Measurements from ENCODE around the gene ABI2. TPM values are rescaled to one million over a fixed set of nuclear protein-coding genes. Genes with fewer than 3 reads are reported as not detected.

ABI2 gene
- total RNA-seq, 1 experiment from 2014 or later, result 75.6 TPM

- TF ChIP-seq FOSL1 (IDR thresholded peaks at IDR 0.05; ENCODE audit: low read depth), result no peak
- no peak for TF ChIP-seq YY1 (IDR thresholded peaks at IDR 0.05; ENCODE audit: extremely low read depth, insufficient replicate concordance, low read depth, low read length)
- TF ChIP-seq REST (IDR thresholded peaks at IDR 0.05; ENCODE audit: low read depth), result no peak
- no peak for TF ChIP-seq RAD21 (IDR thresholded peaks at IDR 0.05; ENCODE audit: low read depth)
Measured at GRCh38 chr2:203344667-203345066, 16.5 kb downstream of the ABI2 start (continued).

- BruUV-seq (replicated peaks), result no TSS peak
- H3K4me2 ChIP-seq (ENCODE audit: low read length), result no peak overlapping the region
- no peaks in the 10 kb centered on the region for H4K20me1 ChIP-seq (ENCODE audit: insufficient read depth)
- no peaks in the 10 kb centered on the region for H3K4me1 ChIP-seq (ENCODE audit: control insufficient read depth in 1 of 2, insufficient read depth in 2 of 2, low read length in 2 of 2)
- DNase-seq (ENCODE audit: low read depth, low spot score), result no peak
- CTCF ChIA-PET, result no interaction called here
- no peak for ATAC-seq
- no peak overlapping the region for H2AFZ ChIP-seq (ENCODE audit: low read depth, low read length, poor library complexity, severe bottlenecking)
- H3K9me2 ChIP-seq (ENCODE audit: insufficient read depth), result no peaks in the 10 kb centered on the region
- H3K79me2 ChIP-seq (ENCODE audit: insufficient read depth, low read length), result peaks cover 71% of the 10 kb centered on the region
- POLR2A ChIA-PET, result no interaction called here
- H3K9me3 ChIP-seq (ENCODE audit: control insufficient read depth in 1 of 2, insufficient read depth in 1 of 2, low read depth in 1 of 2, low read length in 2 of 2), result no peaks in the 10 kb centered on the region
- no peak overlapping the region for H3K4me3 ChIP-seq (replicated peaks in 1 of 2; ENCODE audit: low read depth in 1 of 2, low read length in 2 of 2)
- no peak overlapping the region for H3K9ac ChIP-seq (ENCODE audit: low read length)
- RAD21 ChIA-PET (ENCODE audit: low non-redundant PET in 1 of 2, low total read pairs in 2 of 2, uncharacterized antibody in 2 of 2, unreplicated experiment in 2 of 2), result no interaction called here
- no peaks in the 10 kb centered on the region for H3K27me3 ChIP-seq (ENCODE audit: insufficient read depth, low read length)
- TF ChIP-seq SIN3A (IDR thresholded peaks at IDR 0.05; ENCODE audit: low read depth) (no peak), SP1 (IDR thresholded peaks at IDR 0.05; ENCODE audit: low read depth) (no peak), POLR2AphosphoS5 (IDR thresholded peaks at IDR 0.05; ENCODE audit: low read depth, low read length) (no peak), RAD21 (IDR thresholded peaks at IDR 0.05; ENCODE audit: low read depth) (no peak), POLR2A (IDR thresholded peaks at IDR 0.05; ENCODE audit: borderline replicate concordance, extremely low read depth, insufficient read depth, insufficient read length) (no peak), TCF7L2 (IDR thresholded peaks at IDR 0.05; ENCODE audit: borderline replicate concordance, extremely low read depth, insufficient read depth, insufficient read length) (no peak), CTCF (IDR thresholded peaks at IDR 0.05 in 2 of 3, conservative IDR thresholded peaks at IDR 0.05 in 1 of 3; ENCODE audit: borderline replicate concordance in 1 of 3, insufficient read depth in 1 of 3, low read depth in 2 of 3, low read length in 2 of 3) (no peak), ATF3 (IDR thresholded peaks at IDR 0.05) (no peak), CBX3 (IDR thresholded peaks at IDR 0.05; ENCODE audit: low read depth) (no peak), ZFX (IDR thresholded peaks at IDR 0.05) (no peak), CEBPB (IDR thresholded peaks at IDR 0.05; ENCODE audit: low read depth) (no peak), JUND (IDR thresholded peaks at IDR 0.05) (no peak), EZH2phosphoT487 (IDR thresholded peaks at IDR 0.05; ENCODE audit: borderline replicate concordance) (no peak), SRF (IDR thresholded peaks at IDR 0.05; ENCODE audit: low read depth) (no peak), FOSL1 (IDR thresholded peaks at IDR 0.05; ENCODE audit: low read depth) (no peak), ZBTB33 (IDR thresholded peaks at IDR 0.05; ENCODE audit: extremely low read depth, insufficient replicate concordance, low read length) (no peak), EZH2 (IDR thresholded peaks at IDR 0.05) (no peak)
- intact Hi-C loops (cut with micrococcal nuclease), result no loop called here
- no peaks in the 10 kb centered on the region for H3K36me3 ChIP-seq (ENCODE audit: control insufficient read depth in 1 of 2, insufficient read depth in 2 of 2, low read length in 2 of 2)
- no peak overlapping the region for H3K27ac ChIP-seq (ENCODE audit: low read depth, low read length)
Measured at GRCh38 chr2:203346612-203347011, 18.4 kb downstream of the ABI2 start.

All from HCT116 (cell line).